ENCODE results near the gene IGFL2. TPM values are rescaled to one million over a fixed set of nuclear protein-coding genes. Genes with fewer than 3 reads are reported as not detected.

The IGFL2 gene
- total RNA-seq, 1 experiment from 2014 or later, result not detected

- H3K27me3 ChIP-seq (ENCODE audit: insufficient read depth, low read depth), result no peaks in the 10 kb centered on the region
- H3K79me2 ChIP-seq (ENCODE audit: low read depth), result no peaks in the 10 kb centered on the region
- no peak overlapping the region for H3K4me3 ChIP-seq
- no peak for DNase-seq
- H3K27ac ChIP-seq, result no peak overlapping the region
- no peaks in the 10 kb centered on the region for H3K36me3 ChIP-seq (ENCODE audit: low read depth)
- no peak overlapping the region for H2AFZ ChIP-seq
- H3K9me3 ChIP-seq (ENCODE audit: insufficient read depth, low read depth), result peaks cover 2% of the 10 kb centered on the region; the same call in 1 of the 2 replicates
- no TSS peak for BruUV-seq (replicated peaks)
- H3F3A ChIP-seq (ENCODE audit: insufficient read depth, low read depth), result peaks cover 15% of the 10 kb centered on the region
- intact Hi-C loops (cut with micrococcal nuclease; ENCODE audit: unreplicated experiment), result no loop called here
- CTCF ChIA-PET, result interaction anchor here (0.6 kb wide), 1 partner anchor 538 kb away, joined by 7 read pairs; no protein-coding TSS in a partner anchor
- H3K4me1 ChIP-seq (replicated peaks; ENCODE audit: insufficient read depth), result peaks cover 32% of the 10 kb centered on the region
- TF ChIP-seq EZH2 (IDR thresholded peaks at IDR 0.05; ENCODE audit: low read depth) (no peak), CTCF (conservative IDR thresholded peaks at IDR 0.05) (no peak)
- no peaks in the 10 kb centered on the region for H3K9me2 ChIP-seq (ENCODE audit: insufficient read depth)
- no peaks in the 10 kb centered on the region for H4K20me1 ChIP-seq (ENCODE audit: insufficient read depth)
- POLR2A ChIA-PET (ENCODE audit: unreplicated experiment), result interaction anchor here (0.6 kb wide), 1 partner anchor 45 kb away, joined by 4 read pairs; no protein-coding TSS in a partner anchor
- H3K4me2 ChIP-seq, result no peak overlapping the region
These were observed 28.2 kb downstream of the IGFL2 start for GRCh38 chr19:46176116-46176860.

- Histone ChIP-seq H3K36me3 (ENCODE audit: low read depth) (no peaks in the 10 kb centered on the region), H3K79me2 (ENCODE audit: low read depth) (no peaks in the 10 kb centered on the region), H2AFZ (no peak overlapping the region), H3K4me1 (replicated peaks; ENCODE audit: insufficient read depth) (peaks cover 41% of the 10 kb centered on the region), H3K4me3 (no peak overlapping the region), H3K9me3 (ENCODE audit: insufficient read depth, low read depth) (no peaks in the 10 kb centered on the region), H3K4me2 (peak overlapping the region; percentile 55; the same call in 1 of the 2 replicates), H3K27me3 (ENCODE audit: insufficient read depth, low read depth) (no peaks in the 10 kb centered on the region), H3K27ac (no peak overlapping the region), H4K20me1 (ENCODE audit: insufficient read depth) (no peaks in the 10 kb centered on the region), H3K9me2 (ENCODE audit: insufficient read depth) (no peaks in the 10 kb centered on the region), H3F3A (ENCODE audit: insufficient read depth, low read depth) (peaks cover 26% of the 10 kb centered on the region)
- BruUV-seq (replicated peaks), result no TSS peak
- POLR2A ChIA-PET (ENCODE audit: unreplicated experiment), result interaction anchor here (0.6 to 0.7 kb wide), 3 partner anchors 22 to 37 kb away, joined by 3 to 26 read pairs (median 25); no protein-coding TSS in a partner anchor
- no peak for DNase-seq
- intact Hi-C loops (cut with micrococcal nuclease; ENCODE audit: unreplicated experiment), result no loop called here
- TF ChIP-seq CTCF (conservative IDR thresholded peaks at IDR 0.05), result no peak
- CTCF ChIA-PET, result no interaction called here
These were observed 31.2 kb downstream of the IGFL2 start for GRCh38 chr19:46179076-46179759.

- H2AFZ ChIP-seq, result no peak overlapping the region; the same call in 1 of the 2 replicates
- CTCF ChIA-PET, result interaction anchor here (0.7 kb wide), 1 partner anchor 27 kb away, joined by 3 read pairs; no protein-coding TSS in a partner anchor
These were observed 32.8 kb downstream of the IGFL2 start for GRCh38 chr19:46180701-46181387.

More at GRCh38 chr19:46180701-46181387, 32.8 kb downstream of the IGFL2 start:
- Histone ChIP-seq H3K9me2 (ENCODE audit: insufficient read depth) (no peaks in the 10 kb centered on the region), H3K79me2 (ENCODE audit: low read depth) (no peaks in the 10 kb centered on the region), H3K27me3 (ENCODE audit: insufficient read depth, low read depth) (no peaks in the 10 kb centered on the region), H3F3A (ENCODE audit: insufficient read depth, low read depth) (peaks cover 26% of the 10 kb centered on the region), H3K9me3 (ENCODE audit: insufficient read depth, low read depth) (no peaks in the 10 kb centered on the region), H3K4me1 (replicated peaks; ENCODE audit: insufficient read depth) (peaks cover 34% of the 10 kb centered on the region), H3K36me3 (ENCODE audit: low read depth) (no peaks in the 10 kb centered on the region), H3K4me3 (peak overlapping the region; percentile 8; the same call in 1 of the 2 replicates), H3K27ac (peak overlapping the region; percentile 74), H3K4me2 (peak overlapping the region; percentile 55), H4K20me1 (ENCODE audit: insufficient read depth) (no peaks in the 10 kb centered on the region)
- POLR2A ChIA-PET (ENCODE audit: unreplicated experiment), result interaction anchor here (0.6 kb wide), 1 partner anchor 65 kb away, joined by 6 read pairs; no protein-coding TSS in a partner anchor
- DNase-seq, result peak; percentile 74 to 86
- intact Hi-C loops (cut with micrococcal nuclease; ENCODE audit: unreplicated experiment), result loop anchor here (2.0 kb wide), 1 partner anchor 48 kb away; no protein-coding TSS in a partner anchor
- TF ChIP-seq CTCF (conservative IDR thresholded peaks at IDR 0.05), result no peak
- no peak for TF ChIP-seq EZH2 (IDR thresholded peaks at IDR 0.05; ENCODE audit: low read depth)
- BruUV-seq (replicated peaks), result no TSS peak
